22Rv1 (cell line): ENCODE results near the gene ATXN1.

Source experiments
- H3K27ac ChIP-seq: fragments of 450-650 bp; 2 replicates; pipeline ENCODE4 v1.5.1; 2017
- ZFX ChIP-seq: fragments of 450-650 bp; IDR thresholded peaks from 2 replicates; pipeline ENCODE4 v1.6.1; 2017; ENCODE audit warnings: antibody characterized with exemption, borderline replicate concordance
- TF ChIP-seq, protein P1 (sequence below): fragments of 450-650 bp; IDR thresholded peaks from 2 replicates; pipeline ENCODE4 v1.5.1; 2017; ENCODE audit warnings: mild to moderate bottlenecking

ATXN1 gene

DNA sequence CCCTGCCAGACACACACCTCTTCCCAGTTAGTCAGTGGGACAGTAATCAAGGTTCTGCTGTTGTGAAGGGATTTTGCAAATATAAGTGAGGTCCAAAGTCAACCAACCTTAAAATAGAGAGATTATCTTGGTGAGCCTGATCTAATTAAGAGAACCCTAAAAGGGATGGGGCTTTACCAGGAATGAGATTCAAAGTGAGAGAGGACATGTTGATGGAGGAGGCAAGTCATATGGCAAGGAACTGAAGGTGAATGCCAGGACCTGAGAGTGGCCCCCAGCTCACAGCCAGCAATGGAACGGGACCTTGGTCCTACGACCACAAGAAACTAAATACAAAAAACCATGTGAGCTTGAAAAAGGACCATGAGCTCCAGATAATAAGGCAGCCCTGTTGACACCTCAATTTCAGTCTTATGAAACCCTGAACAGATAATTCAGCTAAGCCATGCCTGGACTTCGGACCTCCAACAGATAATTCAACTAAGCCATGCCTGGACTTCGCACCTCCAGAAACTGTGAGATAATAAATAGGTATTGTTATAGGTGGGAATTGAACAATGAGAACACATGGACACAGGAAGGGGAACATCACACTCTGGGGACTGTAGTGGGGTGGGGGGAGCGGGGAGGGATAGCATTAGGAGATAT, 269.5 kb downstream of the ATXN1 start:
- no peak for TF ChIP-seq ZFX
- TF ChIP-seq, protein P1, sequence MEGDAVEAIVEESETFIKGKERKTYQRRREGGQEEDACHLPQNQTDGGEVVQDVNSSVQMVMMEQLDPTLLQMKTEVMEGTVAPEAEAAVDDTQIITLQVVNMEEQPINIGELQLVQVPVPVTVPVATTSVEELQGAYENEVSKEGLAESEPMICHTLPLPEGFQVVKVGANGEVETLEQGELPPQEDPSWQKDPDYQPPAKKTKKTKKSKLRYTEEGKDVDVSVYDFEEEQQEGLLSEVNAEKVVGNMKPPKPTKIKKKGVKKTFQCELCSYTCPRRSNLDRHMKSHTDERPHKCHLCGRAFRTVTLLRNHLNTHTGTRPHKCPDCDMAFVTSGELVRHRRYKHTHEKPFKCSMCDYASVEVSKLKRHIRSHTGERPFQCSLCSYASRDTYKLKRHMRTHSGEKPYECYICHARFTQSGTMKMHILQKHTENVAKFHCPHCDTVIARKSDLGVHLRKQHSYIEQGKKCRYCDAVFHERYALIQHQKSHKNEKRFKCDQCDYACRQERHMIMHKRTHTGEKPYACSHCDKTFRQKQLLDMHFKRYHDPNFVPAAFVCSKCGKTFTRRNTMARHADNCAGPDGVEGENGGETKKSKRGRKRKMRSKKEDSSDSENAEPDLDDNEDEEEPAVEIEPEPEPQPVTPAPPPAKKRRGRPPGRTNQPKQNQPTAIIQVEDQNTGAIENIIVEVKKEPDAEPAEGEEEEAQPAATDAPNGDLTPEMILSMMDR = no peak
- no peak overlapping the region for H3K27ac ChIP-seq

DNA sequence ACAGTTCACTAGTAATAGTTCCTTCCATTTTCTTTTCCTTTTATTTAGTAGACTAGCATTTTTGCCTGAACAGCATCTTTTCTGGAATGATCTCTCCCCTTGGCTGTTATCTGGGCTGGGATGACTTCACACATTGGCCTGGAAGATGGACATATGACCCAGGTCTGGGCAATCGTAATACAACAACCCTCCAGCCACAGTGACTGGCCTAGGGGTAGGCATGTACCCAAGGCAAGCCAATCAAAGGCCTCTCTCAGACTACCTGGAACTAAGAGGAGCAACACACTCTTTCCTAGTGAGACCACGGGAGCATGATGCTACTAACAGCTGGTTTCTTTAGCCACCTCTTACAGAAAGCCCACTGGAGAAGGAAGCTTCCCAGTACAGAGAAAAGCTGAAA, 270.6 kb downstream of the ATXN1 start:
- no peak overlapping the region for H3K27ac ChIP-seq
- TF ChIP-seq ZFX = no peak
- TF ChIP-seq, protein P1 = no peak

DNA sequence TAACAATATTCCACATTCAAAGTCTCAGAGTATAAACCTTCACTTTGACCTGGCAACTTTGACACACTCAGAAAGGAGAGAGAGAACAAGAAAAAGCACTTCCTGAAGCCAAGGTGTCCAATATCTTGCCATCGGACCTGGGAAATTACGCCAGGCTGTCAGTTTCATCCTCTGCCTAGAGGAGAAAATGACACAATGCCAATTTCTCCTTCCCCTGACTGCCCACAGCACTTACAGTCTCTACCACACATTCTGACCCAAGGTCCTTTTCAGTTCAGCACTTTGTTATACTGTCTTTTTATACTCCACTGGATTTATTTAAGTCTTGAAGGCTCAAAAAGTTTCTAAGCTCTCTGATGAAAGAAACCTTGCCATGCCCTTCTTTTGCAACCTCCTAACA, 272.4 kb downstream of the ATXN1 start:
- no peak overlapping the region for H3K27ac ChIP-seq
- TF ChIP-seq, protein P1 = no peak
- no peak for TF ChIP-seq ZFX

DNA sequence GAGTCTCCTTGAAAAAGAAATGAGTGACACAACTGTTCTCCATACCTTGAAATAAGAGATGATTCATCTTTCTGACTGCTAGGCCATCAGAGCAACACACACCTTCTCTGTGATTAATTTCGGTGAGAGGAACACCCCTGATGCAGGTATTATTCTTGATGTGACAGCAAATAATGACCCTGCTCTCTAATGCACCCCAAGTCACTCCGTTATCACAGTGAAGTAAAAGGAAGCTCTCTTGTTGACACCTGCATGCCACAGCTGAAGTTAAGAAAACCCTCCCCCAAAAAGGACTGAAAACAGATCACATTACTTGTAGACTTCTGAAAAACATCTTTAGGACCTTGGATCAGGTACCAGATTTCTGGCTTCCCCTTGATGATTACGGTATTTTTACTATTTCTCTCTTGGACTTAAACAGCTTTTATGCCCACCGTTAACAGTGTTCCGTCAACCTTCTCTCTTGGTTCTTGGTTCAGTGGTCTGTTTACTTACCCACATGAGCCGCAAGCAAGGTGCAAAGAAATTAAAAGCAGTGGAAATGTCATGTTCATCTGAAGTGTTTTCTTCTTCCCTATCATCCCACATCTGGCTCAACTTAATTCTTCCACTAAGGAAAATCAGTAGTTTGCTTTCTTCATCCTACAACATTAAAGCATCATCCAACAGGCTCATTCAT, 273.1 kb downstream of the ATXN1 start:
- H3K27ac ChIP-seq = no peak overlapping the region
- TF ChIP-seq ZFX = no peak
- TF ChIP-seq, protein P1 = no peak

DNA sequence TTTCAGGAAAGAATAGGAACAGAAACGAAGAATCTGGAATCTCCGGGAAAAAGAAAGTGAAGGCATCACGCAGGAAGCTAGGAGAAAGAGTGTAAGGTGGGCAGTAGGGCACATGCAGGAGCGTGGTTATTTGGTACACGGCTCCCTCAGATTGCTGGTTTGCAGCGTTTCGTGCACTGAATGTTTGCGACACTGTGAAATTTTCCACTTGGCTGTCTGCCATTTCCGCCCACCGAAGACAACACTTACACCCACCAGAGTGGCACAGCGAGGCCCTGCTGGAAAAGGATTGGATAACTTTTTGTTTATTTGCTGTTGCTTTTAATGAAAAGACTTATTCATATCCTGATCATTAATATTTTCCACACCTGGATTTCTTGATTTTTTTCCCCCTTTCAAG, 274.6 kb downstream of the ATXN1 start:
- H3K27ac ChIP-seq = no peak overlapping the region
- TF ChIP-seq, protein P1 = no peak
- no peak for TF ChIP-seq ZFX

DNA sequence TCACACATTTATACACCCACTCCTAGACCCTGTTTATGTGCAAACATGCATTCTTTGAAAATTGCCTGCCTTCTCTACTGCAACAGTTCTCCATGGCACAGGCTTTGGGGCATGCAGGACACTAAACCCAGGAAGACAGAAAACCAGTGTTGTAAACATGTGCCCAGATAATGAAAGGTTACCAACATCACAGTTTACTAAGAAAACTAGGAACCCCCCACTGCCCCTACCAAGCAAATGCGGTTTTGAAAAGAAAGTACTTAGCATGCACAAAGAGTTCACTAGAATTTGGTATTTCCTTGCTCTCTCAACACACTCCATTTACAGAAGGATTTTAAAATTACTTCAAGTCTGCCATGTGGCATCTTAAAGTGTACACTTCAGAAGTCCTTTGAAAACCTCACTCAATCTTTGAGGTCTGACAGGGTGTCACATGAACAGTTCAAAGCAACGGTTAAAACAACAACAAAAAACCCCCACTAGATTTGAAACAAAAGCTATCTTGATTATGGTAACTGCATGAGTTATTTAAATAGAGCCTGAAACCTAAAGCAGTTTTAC, 277.9 kb downstream of the ATXN1 start:
- no peak overlapping the region for H3K27ac ChIP-seq
- TF ChIP-seq, protein P1 = no peak
- TF ChIP-seq ZFX = no peak

DNA sequence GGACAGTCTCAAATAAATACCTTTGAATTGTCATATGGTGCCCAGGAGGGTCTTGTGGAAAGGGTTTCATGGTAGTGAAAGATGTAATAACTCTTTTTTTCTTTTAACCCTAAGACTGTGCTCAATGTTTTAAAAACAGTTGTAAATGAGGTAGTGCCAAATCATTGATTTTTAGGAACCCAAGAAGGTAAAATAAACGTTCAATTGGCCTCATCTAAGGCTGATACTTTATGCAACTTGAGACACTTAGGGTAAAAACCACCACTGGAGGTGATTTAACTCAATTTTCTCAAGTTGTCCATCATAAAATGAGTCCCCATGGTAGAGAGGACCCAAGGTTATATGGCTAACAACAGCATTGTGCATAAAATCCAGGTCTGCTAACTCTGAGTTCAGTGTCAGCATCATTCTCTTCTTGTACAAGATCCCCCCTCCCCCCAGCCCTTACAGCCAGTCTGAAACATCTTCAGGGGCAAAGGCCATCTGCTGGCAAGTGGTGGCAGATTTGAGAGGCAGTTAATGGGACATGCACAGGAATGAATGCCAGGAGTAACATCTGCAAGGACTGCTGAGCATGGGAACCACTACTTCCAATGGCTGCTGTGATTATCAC, 278.5 kb downstream of the ATXN1 start:
- no peak overlapping the region for H3K27ac ChIP-seq
- TF ChIP-seq, protein P1 = no peak
- no peak for TF ChIP-seq ZFX
